Fibroblast of the aortic adventitia (primary cell): ENCODE measurements around the gene FAM53C. TPM values are rescaled to one million over a fixed set of nuclear protein-coding genes. Genes with fewer than 3 reads are reported as not detected.

Source experiments
- DNase-seq: peaks from one replicate; pipeline ENCODE4 v3.0.0-alpha.2; 2010; ENCODE audit warnings: low read depth
- H3K4me3 ChIP-seq: 2 replicates; pipeline ENCODE4 v1.5.1; 2011; ENCODE audit warnings: low read depth, mild to moderate bottlenecking, control low read depth, low read length, moderate library complexity
- CTCF ChIP-seq: IDR thresholded peaks from 2 replicates; pipeline ENCODE4 v1.5.1; 2011; ENCODE audit warnings: mild to moderate bottlenecking, low read length, control low read depth, inconsistent platforms; ENCODE audit not compliant: insufficient read depth
- total RNA-seq: library from RNA; depleted of rRNA; stranded (reverse); fragments of >200 nt; gene quantifications from 2 replicates; pipeline ENCODE4 v1.2.3, GENCODE V29; 2012; ENCODE audit warnings: low replicate concordance

The FAM53C gene
- total RNA-seq, 1 donor, result 25.6 TPM

- H3K4me3 ChIP-seq, result peak overlapping the region; percentile 95
- no peak for TF ChIP-seq CTCF
- DNase-seq, result no peak
These were observed 1.4 kb downstream of the FAM53C start for GRCh38 chr5:138339464-138339863.

GRCh38 chr5:138340008-138340407 is 1.9 kb downstream of the FAM53C start:
- H3K4me3 ChIP-seq, result peak overlapping the region; percentile 95
- TF ChIP-seq CTCF, result no peak
- DNase-seq, result no peak

- no peak overlapping the region for H3K4me3 ChIP-seq
- no peak for DNase-seq
- no peak for TF ChIP-seq CTCF
These were observed 7.0 kb downstream of the FAM53C start for GRCh38 chr5:138344887-138345622.

GRCh38 chr5:138346889-138347288 is 8.8 kb downstream of the FAM53C start:
- no peak for TF ChIP-seq CTCF
- no peak overlapping the region for H3K4me3 ChIP-seq
- no peak for DNase-seq

GRCh38 chr5:138349852-138350562 is 11.9 kb downstream of the FAM53C start:
- DNase-seq, result peak; percentile 85
- no peak for TF ChIP-seq CTCF
- H3K4me3 ChIP-seq, result no peak overlapping the region

- DNase-seq, result no peak
- H3K4me3 ChIP-seq, result no peak overlapping the region
- TF ChIP-seq CTCF, result no peak
These were observed 12.5 kb downstream of the FAM53C start for GRCh38 chr5:138350563-138350890.
